Measurements from ENCODE around the gene ACSM4. TPM values are rescaled to one million over a fixed set of nuclear protein-coding genes. Genes with fewer than 3 reads are reported as not detected.
A peak's percentile ranks its signal among the peaks of the same experiment; 100 is the strongest.

ACSM4 gene
- total and polyA plus RNA-seq, 2 of the 13 experiments (the other 11 are each of a cell fraction or from before 2014, with no cell fraction given), result not detected

GRCh38 chr12:7369274-7369729 is 65.4 kb downstream of the ACSM4 start (continued):
- peak; percentile 68 for TF ChIP-seq ELF1 (CRISPR knock-in tag; IDR thresholded peaks at IDR 0.05)

DNA sequence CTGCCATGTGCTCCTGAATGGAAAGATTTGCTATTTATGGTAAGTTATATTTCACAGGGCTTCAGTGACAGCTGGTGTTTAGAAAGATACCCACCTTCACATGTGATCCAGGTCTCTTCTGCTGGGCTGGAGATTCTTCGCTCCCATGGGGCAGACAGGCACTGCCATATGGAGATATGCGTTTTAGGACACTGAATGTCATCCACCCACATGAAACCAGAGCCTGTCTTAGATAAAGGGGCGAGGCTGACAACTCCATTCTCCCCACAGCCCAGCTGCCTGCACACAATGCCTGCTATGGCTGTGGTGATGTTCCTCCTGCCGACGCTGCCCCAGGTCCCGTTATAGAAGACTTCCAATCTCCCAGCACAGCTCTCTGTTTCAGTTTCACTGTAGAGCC is 69.4 kb downstream of the ACSM4 start:
- ChIA-PET POLR2A (no interaction called here), CTCF (ENCODE audit: low intra/inter-chr PET ratio, low total read pairs) (no interaction called here)

More for the DNA sequence above, 69.4 kb downstream of the ACSM4 start:
- H3K4me1 ChIP-seq (ENCODE audit: insufficient read depth, low read length), result peaks cover 18% of the 10 kb centered on the region
- no peaks in the 10 kb centered on the region; a peak in 1 of 5 replicates for H3K27me3 ChIP-seq (ENCODE audit: control insufficient read depth in 1 of 2, insufficient read depth in 2 of 2, low read length in 2 of 2)
- no peak overlapping the region for H2AFZ ChIP-seq (ENCODE audit: low read length)
- H3K4me3 ChIP-seq (replicated peaks in 1 of 3; ENCODE audit: insufficient read depth in 1 of 3, low read depth in 2 of 3, low read length in 3 of 3), result no peak overlapping the region
- H4K20me1 ChIP-seq (ENCODE audit: insufficient read depth, low read length), result no peaks in the 10 kb centered on the region
- H3K9me3 ChIP-seq (ENCODE audit: low read length), result no peaks in the 10 kb centered on the region
- DNase-seq (ENCODE audit: low spot score), result no peak
- no peak overlapping the region for H3K9ac ChIP-seq (ENCODE audit: insufficient read depth, low read depth, low read length)
- WGBS (ENCODE audit: low lambda C conversion rate), result 59% methylated on average over 6 of the region's 6 CpGs
- BruUV-seq (replicated peaks), result no TSS peak
- ATAC-seq, result no peak
- TF ChIP-seq, protein P1, sequence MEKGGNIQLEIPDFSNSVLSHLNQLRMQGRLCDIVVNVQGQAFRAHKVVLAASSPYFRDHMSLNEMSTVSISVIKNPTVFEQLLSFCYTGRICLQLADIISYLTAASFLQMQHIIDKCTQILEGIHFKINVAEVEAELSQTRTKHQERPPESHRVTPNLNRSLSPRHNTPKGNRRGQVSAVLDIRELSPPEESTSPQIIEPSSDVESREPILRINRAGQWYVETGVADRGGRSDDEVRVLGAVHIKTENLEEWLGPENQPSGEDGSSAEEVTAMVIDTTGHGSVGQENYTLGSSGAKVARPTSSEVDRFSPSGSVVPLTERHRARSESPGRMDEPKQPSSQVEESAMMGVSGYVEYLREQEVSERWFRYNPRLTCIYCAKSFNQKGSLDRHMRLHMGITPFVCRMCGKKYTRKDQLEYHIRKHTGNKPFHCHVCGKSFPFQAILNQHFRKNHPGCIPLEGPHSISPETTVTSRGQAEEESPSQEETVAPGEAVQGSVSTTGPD (CRISPR knock-in tag; IDR thresholded peaks at IDR 0.05), result no peak
- TF ChIP-seq DZIP1 (CRISPR knock-in tag; IDR thresholded peaks at IDR 0.05) (no peak), PRDM4 (CRISPR knock-in tag; IDR thresholded peaks at IDR 0.05; ENCODE audit: borderline replicate concordance) (no peak), NFYC (CRISPR knock-in tag; IDR thresholded peaks at IDR 0.05) (no peak), RORA (CRISPR knock-in tag; IDR thresholded peaks at IDR 0.05) (no peak), SRSF4 (IDR thresholded peaks at IDR 0.05; ENCODE audit: low read depth, low read length, poor library complexity, severe bottlenecking) (no peak), NCOA5 (CRISPR knock-in tag; IDR thresholded peaks at IDR 0.05) (no peak), ATM (IDR thresholded peaks at IDR 0.05; ENCODE audit: borderline replicate concordance) (no peak), ZNF740 (CRISPR knock-in tag; IDR thresholded peaks at IDR 0.05) (no peak), CBFB (CRISPR knock-in tag; IDR thresholded peaks at IDR 0.05) (no peak), SP5 (CRISPR knock-in tag; IDR thresholded peaks at IDR 0.05; ENCODE audit: borderline replicate concordance, low read depth) (no peak), ATF3 (CRISPR knock-in tag; IDR thresholded peaks at IDR 0.05) (no peak)
- TF ChIP-seq, protein P2, sequence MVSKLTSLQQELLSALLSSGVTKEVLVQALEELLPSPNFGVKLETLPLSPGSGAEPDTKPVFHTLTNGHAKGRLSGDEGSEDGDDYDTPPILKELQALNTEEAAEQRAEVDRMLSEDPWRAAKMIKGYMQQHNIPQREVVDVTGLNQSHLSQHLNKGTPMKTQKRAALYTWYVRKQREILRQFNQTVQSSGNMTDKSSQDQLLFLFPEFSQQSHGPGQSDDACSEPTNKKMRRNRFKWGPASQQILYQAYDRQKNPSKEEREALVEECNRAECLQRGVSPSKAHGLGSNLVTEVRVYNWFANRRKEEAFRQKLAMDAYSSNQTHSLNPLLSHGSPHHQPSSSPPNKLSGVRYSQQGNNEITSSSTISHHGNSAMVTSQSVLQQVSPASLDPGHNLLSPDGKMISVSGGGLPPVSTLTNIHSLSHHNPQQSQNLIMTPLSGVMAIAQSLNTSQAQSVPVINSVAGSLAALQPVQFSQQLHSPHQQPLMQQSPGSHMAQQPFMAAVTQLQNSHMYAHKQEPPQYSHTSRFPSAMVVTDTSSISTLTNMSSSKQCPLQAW (CRISPR knock-in tag; IDR thresholded peaks at IDR 0.05), result no peak
- no peaks in the 10 kb centered on the region for H3K79me2 ChIP-seq (ENCODE audit: insufficient read depth, low read length)
- intact Hi-C loops (cut with micrococcal nuclease; ENCODE audit: unreplicated experiment), result loop anchor here (5.0 kb wide), 1 partner anchor 156 kb away; no protein-coding TSS in a partner anchor
- FAIRE-seq, result no peak
- in situ Hi-C loops (cut with HindIII; ENCODE audit: extremely low pct_ligation_motif_present, low pct_unique_long_range_greater_than_20kb), result loop anchor here (5.0 to 10.0 kb wide), 3 partner anchors 89 to 262 kb away; no protein-coding TSS in a partner anchor
- H3K36me3 ChIP-seq (replicated peaks in 1 of 2; ENCODE audit: control insufficient read depth in 1 of 2, insufficient read depth in 2 of 2, low read length in 2 of 2), result no peaks in the 10 kb centered on the region
- no peak overlapping the region for H3K27ac ChIP-seq (ENCODE audit: extremely low read length, insufficient read depth, low read length)
- H3K4me2 ChIP-seq (ENCODE audit: low read depth, low read length), result no peak overlapping the region

All from HepG2 (cell line).